Measurements from ENCODE around the gene XRCC4. TPM values are rescaled to one million over a fixed set of nuclear protein-coding genes. Genes with fewer than 3 reads are reported as not detected.

XRCC4 gene
- total and polyA plus RNA-seq, 2 of the 8 experiments (the other 6 are each of a cell fraction or from before 2014, with no cell fraction given), result 3.0 to 8.3 TPM

- TF ChIP-seq KDM5A (IDR thresholded peaks at IDR 0.05; ENCODE audit: low read length) (no peak), E2F6 (IDR thresholded peaks at IDR 0.05) (no peak), RBBP5 (IDR thresholded peaks at IDR 0.05; ENCODE audit: borderline replicate concordance, low read depth, low read length) (no peak), ZNF274 (IDR thresholded peaks at IDR 0.05; ENCODE audit: borderline replicate concordance, extremely low read depth, low read length) (no peak), CTBP2 (IDR thresholded peaks at IDR 0.05; ENCODE audit: borderline replicate concordance, insufficient read depth, insufficient read length, low read length) (no peak), BRCA1 (IDR thresholded peaks at IDR 0.05; ENCODE audit: low read depth, low read length) (no peak)
Observed at GRCh38 chr5:83035373-83036100, 41.8 kb upstream of the XRCC4 start (continued).
